ENCODE results near the gene KIF26B. TPM values are rescaled to one million over a fixed set of nuclear protein-coding genes. Genes with fewer than 3 reads are reported as not detected.

Gene KIF26B
- total RNA-seq, 2 donors from 2014 or later: 0.30 to 0.35 TPM

DNA sequence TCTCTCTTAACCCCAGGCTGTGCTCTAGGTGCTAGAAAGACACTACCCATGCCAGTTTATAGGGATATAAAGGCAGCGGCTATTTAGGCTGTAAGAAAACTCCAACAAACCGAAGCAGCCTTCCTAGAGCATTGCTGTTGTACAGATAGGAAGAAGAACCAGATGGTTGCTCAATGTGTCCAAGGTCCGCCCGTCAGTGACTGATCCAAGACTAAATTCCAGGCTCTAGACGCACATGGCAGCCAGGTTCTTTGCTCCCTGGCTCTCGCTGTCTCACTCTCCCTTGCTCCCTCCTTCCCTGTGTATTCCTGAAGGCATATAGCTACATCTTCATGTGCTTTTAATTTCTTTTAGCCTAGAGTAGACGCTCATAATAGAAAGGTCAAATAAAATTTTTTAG, 303.4 kb downstream of the KIF26B start:
- Histone ChIP-seq H3K36me3 (no peaks in the 10 kb centered on the region), H3K4me1 (no peaks in the 10 kb centered on the region), H3K9ac (ENCODE audit: low read depth in 2 of 2, low read length in 2 of 2) (no peak overlapping the region), H3K9me3 (no peaks in the 10 kb centered on the region), H3K27me3 (no peaks in the 10 kb centered on the region), H3K27ac (no peak overlapping the region), H3K4me3 (no peak overlapping the region)
- TF ChIP-seq, protein P1, sequence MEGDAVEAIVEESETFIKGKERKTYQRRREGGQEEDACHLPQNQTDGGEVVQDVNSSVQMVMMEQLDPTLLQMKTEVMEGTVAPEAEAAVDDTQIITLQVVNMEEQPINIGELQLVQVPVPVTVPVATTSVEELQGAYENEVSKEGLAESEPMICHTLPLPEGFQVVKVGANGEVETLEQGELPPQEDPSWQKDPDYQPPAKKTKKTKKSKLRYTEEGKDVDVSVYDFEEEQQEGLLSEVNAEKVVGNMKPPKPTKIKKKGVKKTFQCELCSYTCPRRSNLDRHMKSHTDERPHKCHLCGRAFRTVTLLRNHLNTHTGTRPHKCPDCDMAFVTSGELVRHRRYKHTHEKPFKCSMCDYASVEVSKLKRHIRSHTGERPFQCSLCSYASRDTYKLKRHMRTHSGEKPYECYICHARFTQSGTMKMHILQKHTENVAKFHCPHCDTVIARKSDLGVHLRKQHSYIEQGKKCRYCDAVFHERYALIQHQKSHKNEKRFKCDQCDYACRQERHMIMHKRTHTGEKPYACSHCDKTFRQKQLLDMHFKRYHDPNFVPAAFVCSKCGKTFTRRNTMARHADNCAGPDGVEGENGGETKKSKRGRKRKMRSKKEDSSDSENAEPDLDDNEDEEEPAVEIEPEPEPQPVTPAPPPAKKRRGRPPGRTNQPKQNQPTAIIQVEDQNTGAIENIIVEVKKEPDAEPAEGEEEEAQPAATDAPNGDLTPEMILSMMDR (IDR thresholded peaks at IDR 0.05): no peak
- intact Hi-C loops (cut with DNase I): no loop called here
- DNase-seq: no peak

DNA sequence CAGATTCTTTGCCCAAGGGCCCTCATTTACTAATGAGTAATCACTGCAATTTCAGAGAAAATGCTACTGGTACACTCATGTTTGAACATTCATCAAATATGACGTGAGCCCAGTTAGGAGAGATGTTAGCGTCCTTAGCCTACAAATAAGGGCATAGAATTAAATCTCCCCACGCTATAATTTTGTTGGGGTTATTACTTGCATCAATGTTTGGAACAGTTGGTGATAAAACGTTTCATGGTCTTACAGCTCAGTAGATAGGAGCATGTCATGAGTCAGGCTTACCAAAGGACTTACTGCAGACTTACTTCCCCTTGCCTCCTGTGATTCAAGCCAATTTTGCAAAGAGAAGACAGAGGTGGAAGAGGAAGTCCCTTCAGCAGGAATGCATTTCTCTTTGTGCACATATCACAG, 304.0 kb downstream of the KIF26B start:
- TF ChIP-seq, protein P1 (IDR thresholded peaks at IDR 0.05): no peak

DNA sequence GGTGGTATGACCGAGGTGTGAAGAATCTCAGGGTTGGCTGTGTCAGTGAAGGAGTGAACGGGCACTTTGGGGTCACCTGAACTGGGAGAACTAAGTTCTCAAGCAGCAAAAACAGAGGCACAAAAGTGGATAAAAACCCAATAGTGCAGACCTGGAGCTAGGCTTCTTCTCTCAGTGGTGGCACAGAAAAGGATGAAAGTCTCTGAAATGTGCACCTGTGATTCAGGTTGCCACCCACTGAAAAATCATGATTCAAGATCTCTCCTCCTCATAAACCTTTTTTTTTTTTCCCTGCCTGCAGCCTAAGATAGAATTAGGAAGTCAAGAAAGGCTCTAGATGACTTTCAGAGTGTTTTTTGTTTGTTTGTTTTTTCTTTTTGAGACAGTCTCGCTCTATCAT, 304.8 kb downstream of the KIF26B start:
- intact Hi-C loops (cut with DNase I): no loop called here
- H3K27ac ChIP-seq: no peak overlapping the region
- TF ChIP-seq, protein P1 (IDR thresholded peaks at IDR 0.05): no peak
- H3K9ac ChIP-seq (ENCODE audit: low read depth in 2 of 2, low read length in 2 of 2): no peak overlapping the region
- no peak overlapping the region for H3K4me3 ChIP-seq
- no peaks in the 10 kb centered on the region for H3K36me3 ChIP-seq
- H3K4me1 ChIP-seq: no peaks in the 10 kb centered on the region
- no peaks in the 10 kb centered on the region for H3K9me3 ChIP-seq
- DNase-seq: no peak
- H3K27me3 ChIP-seq: no peaks in the 10 kb centered on the region

More for the DNA sequence above, 304.0 kb downstream of the KIF26B start:
- Histone ChIP-seq H3K9ac (ENCODE audit: low read depth in 2 of 2, low read length in 2 of 2) (no peak overlapping the region), H3K4me3 (no peak overlapping the region), H3K4me1 (no peaks in the 10 kb centered on the region), H3K9me3 (no peaks in the 10 kb centered on the region), H3K27me3 (no peaks in the 10 kb centered on the region), H3K36me3 (no peaks in the 10 kb centered on the region), H3K27ac (no peak overlapping the region)
- intact Hi-C loops (cut with DNase I): no loop called here
- DNase-seq: no peak

DNA sequence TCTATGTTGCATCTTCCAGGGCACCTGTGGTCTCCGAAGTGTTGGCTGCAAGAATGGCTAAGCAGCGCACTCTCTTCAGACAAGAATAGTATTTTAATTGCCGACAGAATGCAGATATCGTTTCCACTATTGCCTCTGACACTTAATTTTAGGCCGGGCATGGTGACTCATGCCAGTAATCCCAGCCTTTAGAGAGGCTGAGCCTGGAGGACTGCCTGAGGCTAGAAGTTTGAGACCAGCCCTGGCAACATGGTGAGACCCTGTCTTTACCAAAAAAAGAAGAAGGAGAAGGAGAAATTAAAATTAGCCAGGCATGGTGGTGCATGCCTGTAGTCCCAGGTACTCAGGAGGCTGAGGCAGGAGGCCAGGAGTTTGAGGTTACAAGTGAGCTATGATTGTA, 306.9 kb downstream of the KIF26B start:
- Histone ChIP-seq H3K4me1 (no peaks in the 10 kb centered on the region), H3K27me3 (no peaks in the 10 kb centered on the region), H3K36me3 (no peaks in the 10 kb centered on the region), H3K4me3 (no peak overlapping the region), H3K9me3 (no peaks in the 10 kb centered on the region), H3K27ac (no peak overlapping the region), H3K9ac (ENCODE audit: low read depth in 2 of 2, low read length in 2 of 2) (no peak overlapping the region)
- intact Hi-C loops (cut with DNase I): no loop called here
- TF ChIP-seq, protein P1 (IDR thresholded peaks at IDR 0.05): no peak
- DNase-seq: no peak

DNA sequence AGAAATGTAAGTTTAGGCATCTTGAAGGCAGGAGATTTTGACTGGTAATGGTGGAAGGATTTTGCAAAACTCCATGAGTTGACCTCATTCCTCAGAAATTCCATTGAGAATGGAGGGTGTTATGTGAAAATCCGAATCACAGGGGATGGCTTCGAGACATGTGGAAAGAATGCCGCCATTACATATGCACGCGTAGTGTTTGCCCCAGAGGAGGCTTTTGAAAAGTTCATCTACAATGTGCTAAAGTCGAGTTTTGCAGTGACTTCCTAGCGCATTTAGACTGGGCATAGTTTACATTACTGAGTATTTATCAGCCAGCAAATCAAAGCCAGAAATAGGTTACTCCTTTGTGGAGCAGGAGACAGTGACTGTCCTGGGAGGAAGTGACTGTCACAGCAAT, 307.4 kb downstream of the KIF26B start:
- Histone ChIP-seq H3K27me3 (no peaks in the 10 kb centered on the region), H3K4me1 (no peaks in the 10 kb centered on the region), H3K27ac (no peak overlapping the region), H3K36me3 (no peaks in the 10 kb centered on the region), H3K4me3 (no peak overlapping the region), H3K9ac (ENCODE audit: low read depth in 2 of 2, low read length in 2 of 2) (no peak overlapping the region), H3K9me3 (no peaks in the 10 kb centered on the region)
- DNase-seq: no peak
- intact Hi-C loops (cut with DNase I): no loop called here
- TF ChIP-seq, protein P1 (IDR thresholded peaks at IDR 0.05): no peak
